Calu3 (cell line): Measurements from ENCODE around the gene NELFB. TPM values are rescaled to one million over a fixed set of nuclear protein-coding genes. Genes with fewer than 3 reads are reported as not detected.

Experiments used
- BruUV-seq: library from RNA; stranded (reverse); fragments of 400-500 nt; replicated peaks from 2 replicates; lab custom pipeline; 2021; lab: Mats Ljungman, UMichigan
- CTCF ChIA-PET: fragments of 300-600 bp; sonication (Branson Sonifier 250); formaldehyde crosslinking; loops from one replicate; lab custom pipeline; 2022; ENCODE audit warnings: antibody characterized with exemption; lab: Charles Lee
- DNase-seq: peaks from one replicate; pipeline ENCODE4 v3.0.0; 2022
- H3K27ac Mint-ChIP-seq: one replicate; pipeline ENCODE4 v1.8.0; 2022; ENCODE audit warnings: mixed read lengths; ENCODE audit not compliant: unreplicated experiment
- H3K27me3 Mint-ChIP-seq: one replicate; pipeline ENCODE4 v1.8.0; 2022; ENCODE audit warnings: mixed read lengths; ENCODE audit not compliant: unreplicated experiment
- H3K36me3 Mint-ChIP-seq: one replicate; pipeline ENCODE4 v1.8.0; 2022; ENCODE audit warnings: mild to moderate bottlenecking, moderate library complexity, mixed read lengths; ENCODE audit not compliant: insufficient read depth, unreplicated experiment
- H3K4me1 Mint-ChIP-seq: one replicate; pipeline ENCODE4 v1.8.0; 2022; ENCODE audit warnings: mild to moderate bottlenecking, low read depth, mixed read lengths; ENCODE audit not compliant: unreplicated experiment
- H3K4me3 Mint-ChIP-seq: one replicate; pipeline ENCODE4 v1.8.0; 2022; ENCODE audit warnings: mild to moderate bottlenecking, low read depth, moderate library complexity, mixed read lengths; ENCODE audit not compliant: unreplicated experiment
- H3K9me3 Mint-ChIP-seq: one replicate; pipeline ENCODE4 v1.8.0; 2022; ENCODE audit warnings: low read depth, mixed read lengths; ENCODE audit not compliant: unreplicated experiment
- CTCF ChIP-seq: fragments of 200-600 bp; IDR thresholded peaks from one replicate; pipeline ENCODE4 v1.8.0; 2022; ENCODE audit warnings: antibody characterized with exemption; ENCODE audit not compliant: unreplicated experiment
- intact Hi-C: fragments of 100-400 bp; cut with micrococcal nuclease; formaldehyde crosslinking; loops from one replicate; pipeline ENCODE4 v1.10.0; 2022; ENCODE audit not compliant: unreplicated experiment
- total RNA-seq: library from RNA; stranded (reverse); gene quantifications from 2 replicates; pipeline ENCODE4 v1.2.3, GENCODE V29; 2022

NELFB gene
- total RNA-seq, 1 experiment from 2014 or later, result 43.5 TPM

- CTCF ChIA-PET, result interaction anchor here (0.5 kb wide), 1 partner anchor 84 kb away, joined by 3 read pairs; no protein-coding TSS in a partner anchor
- H3K4me3 Mint-ChIP-seq, result no peak overlapping the region
- no peaks in the 10 kb centered on the region for H3K27me3 Mint-ChIP-seq
- H3K9me3 Mint-ChIP-seq, result no peaks in the 10 kb centered on the region
- intact Hi-C loops, result no loop called here
- H3K27ac Mint-ChIP-seq, result no peak overlapping the region
- no TSS peak for BruUV-seq
- TF ChIP-seq CTCF, result no peak
- H3K4me1 Mint-ChIP-seq, result no peaks in the 10 kb centered on the region
- no peak for DNase-seq
- peaks cover 48% of the 10 kb centered on the region for H3K36me3 Mint-ChIP-seq
Observed at GRCh38 chr9:137220317-137221094, 34.6 kb upstream of the NELFB start.

DNA sequence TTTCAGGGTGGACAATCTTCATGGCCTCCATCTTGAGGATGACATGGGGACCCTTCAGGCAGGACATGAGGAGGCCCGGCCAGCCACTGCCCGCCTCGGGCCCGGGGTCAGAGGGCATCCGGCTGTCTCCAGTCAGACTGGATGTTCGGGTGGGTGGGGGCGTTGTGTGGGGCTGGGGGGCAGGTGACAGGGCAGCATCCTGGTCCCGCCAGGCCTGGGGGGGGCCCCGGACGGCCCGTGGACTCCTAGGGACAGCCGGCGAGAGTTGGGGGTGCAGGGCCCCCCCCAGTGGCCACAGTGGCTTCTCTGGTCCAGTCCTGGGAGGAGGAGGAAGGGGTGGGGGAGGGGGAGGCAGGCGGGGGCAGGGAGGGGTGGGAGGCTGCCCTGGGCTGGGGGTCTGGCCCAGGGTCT lies 34.0 kb upstream of the NELFB start:
- no peaks in the 10 kb centered on the region for H3K9me3 Mint-ChIP-seq
- no peaks in the 10 kb centered on the region for H3K27me3 Mint-ChIP-seq
- TF ChIP-seq CTCF, result no peak
- H3K4me1 Mint-ChIP-seq, result peaks cover 1% of the 10 kb centered on the region
- intact Hi-C loops, result no loop called here
- no TSS peak for BruUV-seq
- H3K36me3 Mint-ChIP-seq, result peaks cover 48% of the 10 kb centered on the region
- CTCF ChIA-PET, result no interaction called here
- no peak overlapping the region for H3K27ac Mint-ChIP-seq
- no peak overlapping the region for H3K4me3 Mint-ChIP-seq
- no peak for DNase-seq

GRCh38 chr9:137221506-137222111 lies 33.5 kb upstream of the NELFB start:
- H3K4me3 Mint-ChIP-seq, result no peak overlapping the region
- no peak for TF ChIP-seq CTCF
- no peak for DNase-seq
- intact Hi-C loops, result no loop called here
- H3K4me1 Mint-ChIP-seq, result peaks cover 6% of the 10 kb centered on the region
- peaks cover 50% of the 10 kb centered on the region for H3K36me3 Mint-ChIP-seq
- no peak overlapping the region for H3K27ac Mint-ChIP-seq
- no TSS peak for BruUV-seq
- no peaks in the 10 kb centered on the region for H3K27me3 Mint-ChIP-seq
- CTCF ChIA-PET, result interaction anchor here (0.5 kb wide), 1 partner anchor 45 kb away, joined by 3 read pairs; no protein-coding TSS in a partner anchor
- no peaks in the 10 kb centered on the region for H3K9me3 Mint-ChIP-seq

DNA sequence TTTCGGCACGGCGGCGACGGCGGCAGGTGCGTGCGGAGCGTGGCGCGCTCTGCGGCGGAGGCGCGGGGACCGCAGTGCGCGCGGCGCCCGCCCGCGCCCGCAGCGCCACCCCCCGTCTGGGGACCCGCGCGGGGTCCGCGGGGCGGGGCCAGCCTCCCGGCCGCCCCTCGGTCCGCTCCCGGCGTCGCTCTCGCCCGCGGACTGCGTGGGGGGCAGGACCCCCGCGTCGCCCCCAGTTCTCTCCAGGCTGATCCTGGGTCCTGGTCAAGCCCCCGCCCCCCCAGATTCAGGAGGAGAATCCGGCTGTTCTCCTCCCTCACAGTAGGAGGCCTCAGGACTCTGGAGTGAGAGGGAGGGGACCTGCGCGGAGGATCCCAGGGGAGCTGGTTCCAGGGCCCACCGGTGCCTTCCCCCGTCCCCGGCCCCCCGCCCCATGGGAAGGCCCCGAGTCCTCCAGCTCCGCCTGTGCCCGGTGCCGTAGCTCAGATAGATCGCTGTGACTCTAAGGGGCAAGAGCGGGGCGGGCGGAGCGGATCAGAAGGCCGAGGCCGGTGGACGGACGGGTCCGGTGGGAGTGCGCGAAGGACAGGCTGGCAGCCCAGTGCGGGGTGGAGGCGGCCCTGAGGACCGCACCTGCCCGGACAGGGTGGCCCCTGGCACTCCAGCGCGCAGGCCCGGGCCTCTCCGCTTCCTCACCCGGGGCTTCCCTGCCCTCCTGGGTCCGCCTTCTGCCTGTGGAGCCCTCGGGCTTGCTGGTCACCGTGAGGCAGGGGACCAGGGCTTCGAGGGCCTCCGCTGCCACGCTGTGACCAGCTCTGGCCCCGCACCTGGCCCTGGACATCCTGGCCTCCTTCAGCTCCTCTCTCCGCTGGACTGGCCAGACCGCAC lies 32.7 kb upstream of the NELFB start, which contains the start of gene RNF208:
Gene RNF208 (minus strand): TSS at position 51 of the 888 bp plus-strand sequence. CDS start 1,028 bp downstream, outside the sequence.
- peak within 1 kb of the TSS; percentile 69 for H3K27ac Mint-ChIP-seq
- peaks cover 51% of the 10 kb centered on the region for H3K36me3 Mint-ChIP-seq
- H3K27me3 Mint-ChIP-seq, result no peaks in the 10 kb centered on the region
- CTCF ChIA-PET, result interaction anchor here (0.5 to 1.4 kb wide), 7 partner anchors 8 to 60 kb away, joined by 3 to 5 read pairs (median 3); partner anchors contain the start of gene TPRN
- no TSS peak for BruUV-seq
- H3K9me3 Mint-ChIP-seq, result no peaks in the 10 kb centered on the region
- peak within 1 kb of the TSS; percentile 70 for H3K4me3 Mint-ChIP-seq
- no peak for TF ChIP-seq CTCF
- no peak for DNase-seq
- H3K4me1 Mint-ChIP-seq, result peaks cover 13% of the 10 kb centered on the region
- intact Hi-C loops, result no loop called here
